B cell (primary cell): ENCODE data around the gene NOL4L. TPM values are rescaled to one million over a fixed set of nuclear protein-coding genes. Genes with fewer than 3 reads are reported as not detected.

Experiments used
- ATAC-seq: fragments of 200-7000 bp; cut with Tn5 transposase; one replicate; pipeline ENCODE4 v1.10.0; 2021; ENCODE audit warnings: low read depth, mild to moderate bottlenecking, moderate number of reproducible peaks, moderate library complexity
- CTCF ChIA-PET: fragments of 350-600 bp; sonication (Branson Sonifier 250); formaldehyde crosslinking; loops from one replicate; lab custom pipeline; 2021; ENCODE audit warnings: antibody characterized with exemption, inconsistent platforms; lab: Charles Lee
- POLR2A ChIA-PET: fragments of 350-600 bp; sonication (Branson Sonifier 250); formaldehyde crosslinking; loops from one replicate; lab custom pipeline; 2021; ENCODE audit warnings: antibody characterized with exemption; lab: Charles Lee
- DNase-seq: peaks from one replicate; pipeline ENCODE4 v3.0.0; 2013
- H2AFZ ChIP-seq: 2 replicates; pipeline ENCODE4 v1.6.1; 2012; ENCODE audit warnings: mild to moderate bottlenecking, low read depth, low read length; ENCODE audit not compliant: insufficient read depth, poor library complexity, severe bottlenecking
- H3K27ac ChIP-seq, 2 donors: 1 replicate in 1 of 2; 2 replicates in 1 of 2; pipeline ENCODE4 v1.5.1; 2012 to 2013; ENCODE audit warnings: low read length in 2 of 2, mild to moderate bottlenecking in 2 of 2, moderate library complexity in 1 of 2
- H3K27me3 ChIP-seq, 4 experiments: fragments of 200-600 bp in 1 of 4; sonication (generic) in 1 of 4; replicated peaks in 1 of 4; 1 replicate in 2 of 4; 2 replicates in 2 of 4; pipeline versions ENCODE4 v1.6.1 to v1.7.0; 2013 to 2016; ENCODE audit warnings: low read length in 3 of 4, mild to moderate bottlenecking in 2 of 4, mixed read lengths in 1 of 4, moderate library complexity in 1 of 4; ENCODE audit not compliant: insufficient read depth in 4 of 4, control insufficient read depth in 3 of 4; ENCODE audit errors: control extremely low read depth in 1 of 4
- H3K36me3 ChIP-seq, 2 experiments: replicated peaks in 1 of 2; 1 replicate in 1 of 2; 2 replicates in 1 of 2; pipeline versions ENCODE4 v1.6.1 to v1.7.1; 2013; ENCODE audit warnings: low read length in 1 of 2; ENCODE audit not compliant: insufficient read depth in 2 of 2, control insufficient read depth in 1 of 2; ENCODE audit errors: control extremely low read depth in 1 of 2, extremely low read depth in 1 of 2
- H3K4me1 ChIP-seq, 2 donors: fragments of 200-600 bp in 1 of 2; sonication (generic) in 1 of 2; 1 replicate in 1 of 2; 2 replicates in 1 of 2; pipeline versions ENCODE4 v1.5.1 to v1.6.1; 2013 to 2017; ENCODE audit warnings: low read length in 2 of 2; ENCODE audit not compliant: control insufficient read depth in 2 of 2, insufficient read depth in 2 of 2
- H3K4me2 ChIP-seq: replicated peaks from 2 replicates; pipeline ENCODE3; 2012; ENCODE audit warnings: mild to moderate bottlenecking, low read depth, low read length; ENCODE audit not compliant: poor library complexity, severe bottlenecking
- H3K4me3 ChIP-seq, 5 experiments: fragments of 200-600 bp in 1 of 5; sonication (generic) in 1 of 5; 1 replicate in 3 of 5; 2 replicates in 2 of 5; pipeline versions ENCODE4 v1.5.1 to v1.7.0; 2011 to 2016; ENCODE audit warnings: low read length in 4 of 5, mild to moderate bottlenecking in 4 of 5, low read depth in 2 of 5, control low read depth in 1 of 5, moderate library complexity in 1 of 5; ENCODE audit not compliant: insufficient read depth in 1 of 5; ENCODE audit errors: control extremely low read depth in 1 of 5, extremely low read depth in 1 of 5
- H3K79me2 ChIP-seq: fragments of 200-600 bp; sonication (generic); one replicate; pipeline ENCODE4 v1.6.0; 2016; ENCODE audit warnings: low read length; ENCODE audit not compliant: control insufficient read depth, insufficient read depth
- H3K9ac ChIP-seq: fragments of 200-600 bp; sonication (generic); 2 replicates; pipeline ENCODE4 v1.6.1; 2017; ENCODE audit warnings: mild to moderate bottlenecking, low read length, moderate library complexity
- H3K9me3 ChIP-seq, 3 donors: one replicate each; pipeline versions ENCODE4 v1.6.1 to v1.7.1; 2013; ENCODE audit warnings: low read length in 2 of 3; ENCODE audit not compliant: control insufficient read depth in 2 of 3, insufficient read depth in 1 of 3; ENCODE audit errors: control extremely low read depth in 1 of 3
- H4K20me1 ChIP-seq: 2 replicates; pipeline ENCODE4 v1.6.0; 2012; ENCODE audit warnings: mild to moderate bottlenecking, low read length; ENCODE audit not compliant: insufficient read depth, control insufficient read depth, poor library complexity, severe bottlenecking
- H3K27ac Mint-ChIP-seq: one replicate; pipeline ENCODE4 v1.8.0; 2021; ENCODE audit warnings: mixed read lengths
- H3K27me3 Mint-ChIP-seq: one replicate; pipeline ENCODE4 v1.8.0; 2021; ENCODE audit warnings: mixed read lengths
- H3K4me1 Mint-ChIP-seq: one replicate; pipeline ENCODE4 v1.8.0; 2021; ENCODE audit warnings: mixed read lengths
- H3K4me3 Mint-ChIP-seq: one replicate; pipeline ENCODE4 v1.8.0; 2021; ENCODE audit warnings: mixed read lengths
- H3K9me3 Mint-ChIP-seq: one replicate; pipeline ENCODE4 v1.8.0; 2022; ENCODE audit warnings: mixed read lengths; ENCODE audit not compliant: insufficient read depth
- EZH2 ChIP-seq: IDR thresholded peaks from 2 replicates; pipeline ENCODE4 v1.6.1; 2012; ENCODE audit warnings: borderline replicate concordance, low read depth, mild to moderate bottlenecking, moderate library complexity, low read length; ENCODE audit not compliant: insufficient read depth, poor library complexity, severe bottlenecking
- WGBS: methylation state at CpG from one replicate; pipeline ENCODE4 v1.1.5; 2013; ENCODE audit warnings: missing lambda C conversion rate; ENCODE audit not compliant: insufficient coverage; 5-methylcytosine and 5-hydroxymethylcytosine counted together
- intact Hi-C: fragments of 100-400 bp; cut with micrococcal nuclease; formaldehyde crosslinking; loops from one replicate; pipeline ENCODE4 v1.10.0; 2022
- polyA plus RNA-seq: library from polyadenylated mRNA; depleted of rRNA; stranded (reverse); fragments of >200 nt; gene quantifications from 2 replicates; pipeline ENCODE4 v1.2.3, GENCODE V29; 2012
- total RNA-seq, 2 donors: library from RNA; stranded (reverse); fragments of 120-200 nt in 1 of 2; gene quantifications; 1 replicate in 1 of 2; 2 replicates in 1 of 2; pipeline versions ENCODE4 v1.2.3 to v1.2.4, GENCODE V29; 2013 to 2022
- TF ChIP-seq, protein P1 (sequence below): fragments of 200-600 bp; IDR thresholded peaks from one replicate; pipeline ENCODE4 v1.8.0; 2022; ENCODE audit warnings: antibody characterized with exemption, mild to moderate bottlenecking

NOL4L gene
- total and polyA plus RNA-seq, 2 donors (not counting 1 experiment from before 2014, with no cell fraction given), result 6.5 to 7.9 TPM

DNA sequence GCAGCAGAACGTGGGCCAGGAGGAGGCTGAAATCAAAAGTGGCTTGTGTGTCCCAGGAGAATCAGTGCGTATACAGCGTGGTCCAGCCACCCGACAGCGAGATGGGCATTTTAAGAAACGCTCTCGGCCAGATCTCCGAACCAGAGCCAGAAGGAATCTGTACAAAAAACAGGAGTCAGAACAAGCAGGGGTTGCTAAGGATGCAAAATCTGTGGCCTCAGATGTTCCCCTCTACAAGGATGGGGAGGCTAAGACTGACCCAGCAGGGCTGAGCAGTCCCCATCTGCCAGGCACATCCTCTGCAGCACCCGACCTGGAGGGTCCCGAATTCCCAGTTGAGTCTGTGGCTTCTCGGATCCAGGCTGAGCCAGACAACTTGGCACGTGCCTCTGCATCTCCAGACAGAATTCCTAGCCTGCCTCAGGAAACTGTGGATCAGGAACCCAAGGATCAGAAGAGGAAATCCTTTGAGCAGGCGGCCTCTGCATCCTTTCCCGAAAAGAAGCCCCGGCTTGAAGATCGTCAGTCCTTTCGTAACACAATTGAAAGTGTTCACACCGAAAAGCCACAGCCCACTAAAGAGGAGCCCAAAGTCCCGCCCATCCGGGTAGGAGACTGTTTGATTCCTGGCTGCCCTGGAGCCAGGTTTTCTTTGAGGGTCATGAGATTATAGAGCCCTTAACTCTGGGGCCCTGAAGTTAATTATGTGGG lies 151.7 kb downstream of the NOL4L start:
- Histone ChIP-seq H3K4me1 (no peaks in the 10 kb centered on the region), H3K4me2 (no peak overlapping the region), H3K27ac (no peak overlapping the region), H3K79me2 (no peaks in the 10 kb centered on the region), H3K9me3 (no peaks in the 10 kb centered on the region), H2AFZ (no peak overlapping the region), H3K4me3 (no peak overlapping the region), H3K27me3 (no peaks in the 10 kb centered on the region), H4K20me1 (peaks cover 5% of the 10 kb centered on the region), H3K36me3 (peaks cover 4 to 98% of the 10 kb centered on the region in 2 experiments), H3K9ac (no peak overlapping the region)
- no peak for DNase-seq
- Mint-ChIP-seq H3K27ac (no peak overlapping the region), H3K27me3 (no peaks in the 10 kb centered on the region), H3K9me3 (no peaks in the 10 kb centered on the region), H3K4me3 (no peak overlapping the region), H3K4me1 (no peaks in the 10 kb centered on the region)
- TF ChIP-seq, protein P1, sequence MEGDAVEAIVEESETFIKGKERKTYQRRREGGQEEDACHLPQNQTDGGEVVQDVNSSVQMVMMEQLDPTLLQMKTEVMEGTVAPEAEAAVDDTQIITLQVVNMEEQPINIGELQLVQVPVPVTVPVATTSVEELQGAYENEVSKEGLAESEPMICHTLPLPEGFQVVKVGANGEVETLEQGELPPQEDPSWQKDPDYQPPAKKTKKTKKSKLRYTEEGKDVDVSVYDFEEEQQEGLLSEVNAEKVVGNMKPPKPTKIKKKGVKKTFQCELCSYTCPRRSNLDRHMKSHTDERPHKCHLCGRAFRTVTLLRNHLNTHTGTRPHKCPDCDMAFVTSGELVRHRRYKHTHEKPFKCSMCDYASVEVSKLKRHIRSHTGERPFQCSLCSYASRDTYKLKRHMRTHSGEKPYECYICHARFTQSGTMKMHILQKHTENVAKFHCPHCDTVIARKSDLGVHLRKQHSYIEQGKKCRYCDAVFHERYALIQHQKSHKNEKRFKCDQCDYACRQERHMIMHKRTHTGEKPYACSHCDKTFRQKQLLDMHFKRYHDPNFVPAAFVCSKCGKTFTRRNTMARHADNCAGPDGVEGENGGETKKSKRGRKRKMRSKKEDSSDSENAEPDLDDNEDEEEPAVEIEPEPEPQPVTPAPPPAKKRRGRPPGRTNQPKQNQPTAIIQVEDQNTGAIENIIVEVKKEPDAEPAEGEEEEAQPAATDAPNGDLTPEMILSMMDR, result no peak
- no peak for TF ChIP-seq EZH2
- ChIA-PET CTCF (interaction anchor here (0.9 kb wide), 1 partner anchor 610 kb away, joined by 3 read pairs; no protein-coding TSS in a partner anchor), POLR2A (no interaction called here)
- intact Hi-C loops, result no loop called here
- 96% methylated on average over 20 of the region's 20 CpGs for WGBS
- ATAC-seq, result no peak

DNA sequence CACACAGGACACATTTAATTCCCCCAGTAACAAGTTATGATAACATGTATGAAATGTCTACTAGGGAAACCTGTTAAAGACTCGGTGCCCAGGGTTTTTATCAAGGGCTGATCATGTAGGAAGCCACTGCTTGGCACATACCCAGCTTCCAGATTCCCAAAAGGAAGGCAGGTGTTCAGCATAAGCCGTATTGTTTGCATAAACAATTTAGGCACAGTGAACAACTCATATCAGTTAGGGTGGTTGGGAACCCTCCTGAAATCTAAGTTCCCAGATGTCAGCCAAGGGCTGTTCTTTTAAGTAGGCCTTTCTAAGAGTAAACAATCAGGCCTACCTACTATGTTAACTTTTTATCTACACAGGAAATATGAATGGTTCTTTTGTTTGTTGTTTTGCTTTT lies 152.9 kb downstream of the NOL4L start:
- DNase-seq (no peak), ATAC-seq (no peak)
- Histone ChIP-seq H2AFZ (no peak overlapping the region), H3K27me3 (no peaks in the 10 kb centered on the region), H3K36me3 (peaks cover 4 to 98% of the 10 kb centered on the region in 2 experiments), H3K4me1 (no peaks in the 10 kb centered on the region), H3K4me2 (no peak overlapping the region), H3K27ac (no peak overlapping the region), H4K20me1 (peaks cover 10% of the 10 kb centered on the region), H3K9ac (no peak overlapping the region), H3K9me3 (no peaks in the 10 kb centered on the region), H3K4me3 (no peak overlapping the region), H3K79me2 (peaks cover 4% of the 10 kb centered on the region)
- ChIA-PET POLR2A (no interaction called here), CTCF (no interaction called here)
- Mint-ChIP-seq H3K27me3 (no peaks in the 10 kb centered on the region), H3K4me3 (no peak overlapping the region), H3K27ac (no peak overlapping the region), H3K9me3 (no peaks in the 10 kb centered on the region), H3K4me1 (no peaks in the 10 kb centered on the region)
- intact Hi-C loops, result no loop called here
- 83% methylated on average over 1 of the region's 2 CpGs for WGBS
- TF ChIP-seq, protein P1, result no peak
- no peak for TF ChIP-seq EZH2
